Fibroblast of mammary gland (primary cell): ENCODE results near the gene PUSL1.

Experiments
- DNase-seq: peaks from one replicate; pipeline ENCODE4 v3.0.0-alpha.2; 2010; ENCODE audit warnings: low read depth
- H3K4me3 ChIP-seq: 2 replicates; pipeline ENCODE4 v1.5.1; 2011; ENCODE audit warnings: low read depth, mild to moderate bottlenecking, low read length, moderate library complexity; ENCODE audit not compliant: control insufficient read depth
- CTCF ChIP-seq: conservative IDR thresholded peaks from 2 replicates; pipeline ENCODE4 v1.5.1; 2011; ENCODE audit warnings: low read depth, low read length, inconsistent platforms; ENCODE audit not compliant: control insufficient read depth, insufficient read depth

PUSL1 gene

GRCh38 chr1:1340791-1341548, 32.6 kb downstream of the PUSL1 start:
- H3K4me3 ChIP-seq = no peak overlapping the region
- no peak for DNase-seq
- TF ChIP-seq CTCF = no peak

- TF ChIP-seq CTCF = no peak
- no peak for DNase-seq
- no peak overlapping the region for H3K4me3 ChIP-seq
Measured at GRCh38 chr1:1341549-1342021, 33.2 kb downstream of the PUSL1 start.

- H3K4me3 ChIP-seq = no peak overlapping the region
- no peak for DNase-seq
- TF ChIP-seq CTCF = no peak
Measured at GRCh38 chr1:1342061-1342562, 33.7 kb downstream of the PUSL1 start.

- no peak for DNase-seq
- H3K4me3 ChIP-seq = no peak overlapping the region
- no peak for TF ChIP-seq CTCF
Measured at GRCh38 chr1:1342584-1343115, 34.3 kb downstream of the PUSL1 start.

- DNase-seq = no peak
- no peak for TF ChIP-seq CTCF
- H3K4me3 ChIP-seq = no peak overlapping the region
Measured at GRCh38 chr1:1343811-1344421, 35.5 kb downstream of the PUSL1 start.

GRCh38 chr1:1344655-1345361, 36.4 kb downstream of the PUSL1 start:
- no peak overlapping the region for H3K4me3 ChIP-seq
- peak; percentile 90 for DNase-seq
- peak; percentile 37 for TF ChIP-seq CTCF
